ENCODE results near the gene GABRR2.
"Not testable (repeated sequence)": the region's sequence is repeated elsewhere in the genome, so short reads cannot be mapped to it uniquely, and the experiment has no call there.

GABRR2 gene

DNA sequence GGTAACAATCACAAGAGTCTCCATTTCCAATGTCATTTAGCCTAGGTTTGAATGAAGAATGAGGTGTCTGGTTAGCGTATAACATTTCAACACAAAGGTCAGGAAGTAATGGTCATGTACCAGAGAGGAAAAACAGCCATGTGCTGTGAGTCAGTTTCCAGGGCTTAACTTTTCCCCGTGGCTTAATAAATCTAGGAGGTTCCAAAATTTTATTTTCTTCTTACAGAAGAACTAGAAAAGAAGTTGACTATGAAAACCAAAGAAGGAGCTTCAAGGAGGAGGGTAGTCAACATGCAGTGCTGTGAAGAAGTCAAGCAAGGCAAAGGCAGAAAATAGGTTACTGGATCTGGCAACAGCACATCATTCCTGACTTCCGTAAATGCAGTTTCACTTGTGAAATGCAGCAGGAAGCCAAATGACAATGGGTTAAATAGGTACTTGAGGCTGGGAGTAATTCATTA lies 8.4 kb upstream of the GABRR2 start:
- no peak for DNase-seq

DNA sequence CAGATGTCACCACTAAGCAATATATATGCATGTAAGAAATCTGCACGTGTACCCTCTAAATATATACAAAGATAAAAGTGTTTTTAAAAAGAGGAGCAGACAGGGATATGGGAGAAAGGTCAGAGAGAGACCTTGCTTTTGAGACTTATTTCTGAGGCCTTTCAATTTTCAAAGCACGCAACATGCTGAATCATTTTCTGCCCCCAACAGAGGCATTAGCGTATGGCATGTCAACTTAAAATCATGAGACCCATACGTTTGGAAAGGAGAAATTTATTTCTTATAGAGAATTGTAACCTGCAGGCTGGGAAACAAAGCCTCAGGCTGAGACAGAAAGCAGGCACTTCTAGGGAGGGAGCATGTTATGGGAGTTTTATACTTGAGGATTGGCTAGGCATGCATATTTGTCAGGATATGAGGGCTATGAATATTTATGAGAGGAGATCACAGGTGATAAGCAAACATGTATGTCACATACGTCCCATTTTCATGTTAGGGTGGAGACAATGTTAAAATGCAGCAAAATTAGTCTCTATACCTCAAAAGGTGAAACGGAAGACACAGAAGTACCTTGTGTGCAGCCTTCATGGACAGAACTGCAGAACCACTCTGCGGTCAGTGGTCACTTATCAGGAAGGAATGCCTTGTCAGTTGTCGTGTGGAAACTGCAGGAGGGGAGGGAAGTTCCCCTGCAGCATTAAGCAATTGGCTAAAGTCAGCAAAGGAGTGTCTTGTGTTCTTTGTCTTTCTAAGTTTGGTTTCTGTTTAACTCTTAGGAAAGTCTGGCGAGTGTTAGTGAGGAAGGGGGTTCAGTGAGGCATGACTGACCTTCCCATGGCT lies 6.3 kb upstream of the GABRR2 start:
- no peak for DNase-seq

DNA sequence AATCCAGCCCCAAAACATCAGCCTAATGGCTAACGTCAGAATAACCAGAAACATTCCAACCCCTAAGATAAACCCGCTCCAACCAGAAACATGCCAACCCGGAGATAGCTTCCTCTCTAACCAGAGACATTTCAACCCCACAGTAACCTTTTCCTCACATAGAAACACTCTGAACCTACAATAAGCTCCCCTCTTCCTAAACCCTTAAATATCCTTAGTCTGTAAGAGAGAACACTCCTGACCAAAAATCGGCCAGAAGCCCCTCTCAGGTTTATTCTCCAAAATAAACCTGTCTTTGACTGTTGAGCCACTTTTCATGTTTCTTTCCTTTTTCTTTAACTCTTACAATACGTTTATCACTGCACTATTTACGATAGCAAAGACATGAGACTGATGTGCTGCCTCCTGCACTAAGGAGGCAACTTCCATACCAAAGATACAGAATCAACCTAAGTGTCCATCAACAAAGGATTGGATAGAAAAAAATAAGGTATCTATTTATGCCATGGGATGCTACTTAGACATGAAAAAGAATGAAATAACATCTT lies 5.0 kb upstream of the GABRR2 start:
- no peak for DNase-seq

DNA sequence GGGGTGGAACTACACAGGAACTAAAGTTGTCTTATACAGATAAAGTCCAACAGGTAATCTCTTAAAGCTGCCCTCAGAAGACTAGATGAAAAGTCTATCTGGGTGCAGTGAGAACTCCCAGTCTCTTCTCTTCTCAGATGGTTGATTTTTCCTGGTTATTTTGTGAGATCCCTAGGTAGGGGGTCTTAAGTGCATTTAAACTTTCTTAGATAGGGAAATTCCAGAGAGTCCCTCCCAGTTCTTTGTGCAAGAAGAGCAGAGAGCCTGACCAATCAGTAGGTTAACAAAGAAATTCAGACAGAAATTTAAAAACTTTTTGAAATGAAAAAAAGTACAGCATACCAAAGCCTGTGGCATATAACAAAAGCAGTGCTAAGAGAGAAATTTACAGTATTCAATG lies 2.0 kb upstream of the GABRR2 start:
- no peak for DNase-seq

DNA sequence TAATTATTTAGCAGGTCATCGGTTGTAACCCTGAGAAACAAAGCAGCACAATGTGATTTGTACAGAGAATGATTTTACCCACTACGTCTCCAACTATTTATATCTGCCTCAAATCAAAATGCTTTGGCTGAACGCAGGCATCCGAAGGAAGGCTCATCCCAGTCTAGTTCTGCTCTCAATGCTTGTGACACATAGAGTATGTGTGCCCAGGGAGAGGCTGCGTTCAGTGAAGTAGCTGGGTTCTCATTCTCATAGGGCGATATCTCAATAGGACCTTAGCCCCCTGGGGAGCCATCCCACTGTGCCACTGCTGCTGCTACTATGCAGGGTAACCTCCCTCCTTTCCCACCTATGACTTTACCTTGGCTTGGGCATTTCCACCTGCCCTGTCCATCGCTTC lies 407 bp downstream of the GABRR2 start:
- no peak for DNase-seq

DNA sequence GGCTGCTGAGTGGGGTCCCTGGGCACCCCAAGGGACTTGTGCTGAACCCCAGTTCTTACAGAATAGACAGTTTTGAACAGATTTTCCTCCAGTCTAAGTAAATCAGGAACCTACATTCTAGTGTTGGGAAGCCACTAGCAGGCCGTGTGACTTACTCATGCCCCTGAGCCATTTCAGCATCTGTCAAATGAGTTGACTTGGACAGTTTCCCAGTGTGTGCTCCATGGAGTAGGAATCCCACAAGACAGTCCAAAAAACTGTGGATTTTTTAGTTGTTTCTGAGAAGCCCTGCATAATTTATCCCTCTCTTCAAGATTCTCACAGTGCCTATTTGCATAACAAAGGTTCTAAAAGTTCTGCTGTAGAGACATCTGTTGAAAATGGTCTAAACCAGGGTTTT lies 2.1 kb downstream of the GABRR2 start:
- no peak for DNase-seq

DNA sequence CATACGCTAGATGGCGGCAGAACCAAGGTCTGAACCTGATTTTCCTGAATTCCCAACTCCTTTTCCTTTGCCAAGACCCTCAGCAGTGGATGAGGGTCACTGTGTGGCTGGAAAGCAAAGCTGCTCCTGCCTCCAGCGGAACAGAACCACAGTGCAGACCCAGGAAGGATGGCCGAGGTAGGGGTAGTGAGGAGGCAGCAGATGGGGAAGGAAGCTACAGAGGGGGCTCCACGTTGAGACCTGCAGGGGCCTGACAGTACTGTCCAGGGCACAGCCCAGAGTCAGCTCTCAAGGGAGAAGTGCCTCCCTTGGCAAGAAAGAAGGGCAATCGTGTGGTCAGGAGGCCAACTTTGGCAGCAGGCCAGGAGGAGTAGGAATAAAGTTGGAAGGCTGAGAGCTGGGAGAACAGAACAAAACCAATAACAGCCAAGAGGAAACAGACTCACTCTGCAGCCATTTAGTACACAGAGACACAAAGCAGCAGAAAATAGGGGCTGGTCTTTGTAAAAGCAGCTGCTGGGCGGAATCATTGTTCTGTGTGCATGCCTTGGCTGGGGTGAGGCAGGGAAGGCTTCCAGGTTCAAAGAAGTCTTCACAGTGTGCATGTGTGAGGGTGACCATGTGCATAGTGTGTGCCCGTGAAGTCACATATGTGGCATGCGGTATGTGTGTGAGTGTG lies 3.1 kb downstream of the GABRR2 start:
- no peak for DNase-seq

DNA sequence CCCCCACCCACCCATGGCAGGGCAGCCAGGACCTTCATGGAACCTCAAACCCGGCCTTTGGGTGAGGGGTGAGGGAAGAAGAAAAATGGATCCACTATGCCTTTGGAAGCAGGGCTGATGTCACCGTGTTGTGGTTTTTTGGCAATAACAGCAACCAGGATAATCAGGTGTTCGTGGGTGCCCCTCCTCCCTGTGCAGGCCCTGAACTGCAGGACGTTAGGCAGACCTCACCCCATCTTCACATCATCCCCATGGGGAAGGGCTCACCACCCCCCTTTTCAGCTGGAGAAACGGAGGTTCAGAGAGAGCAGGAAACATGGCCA lies 3.6 kb downstream of the GABRR2 start:
- DNase-seq = no peak

DNA sequence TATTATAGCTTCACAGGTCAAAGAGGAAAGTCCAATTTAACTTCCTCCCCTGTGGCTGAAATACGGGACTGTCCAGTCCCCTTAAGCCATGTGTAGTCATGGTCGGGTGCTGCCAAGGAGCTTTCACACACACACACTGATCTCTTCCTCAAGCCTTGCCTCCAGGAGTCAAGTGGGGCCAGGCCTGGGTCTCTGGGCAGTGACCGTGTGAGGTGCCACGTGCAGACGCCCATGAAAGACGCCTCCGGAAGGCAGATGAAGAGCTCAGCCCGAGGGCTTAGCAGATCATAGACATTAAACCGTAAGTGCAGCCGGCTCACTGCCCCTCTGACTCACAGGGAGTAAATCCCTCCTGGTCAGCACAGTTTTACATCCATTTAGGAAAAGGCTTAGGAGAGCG lies 4.2 kb downstream of the GABRR2 start:
- no peak for DNase-seq

DNA sequence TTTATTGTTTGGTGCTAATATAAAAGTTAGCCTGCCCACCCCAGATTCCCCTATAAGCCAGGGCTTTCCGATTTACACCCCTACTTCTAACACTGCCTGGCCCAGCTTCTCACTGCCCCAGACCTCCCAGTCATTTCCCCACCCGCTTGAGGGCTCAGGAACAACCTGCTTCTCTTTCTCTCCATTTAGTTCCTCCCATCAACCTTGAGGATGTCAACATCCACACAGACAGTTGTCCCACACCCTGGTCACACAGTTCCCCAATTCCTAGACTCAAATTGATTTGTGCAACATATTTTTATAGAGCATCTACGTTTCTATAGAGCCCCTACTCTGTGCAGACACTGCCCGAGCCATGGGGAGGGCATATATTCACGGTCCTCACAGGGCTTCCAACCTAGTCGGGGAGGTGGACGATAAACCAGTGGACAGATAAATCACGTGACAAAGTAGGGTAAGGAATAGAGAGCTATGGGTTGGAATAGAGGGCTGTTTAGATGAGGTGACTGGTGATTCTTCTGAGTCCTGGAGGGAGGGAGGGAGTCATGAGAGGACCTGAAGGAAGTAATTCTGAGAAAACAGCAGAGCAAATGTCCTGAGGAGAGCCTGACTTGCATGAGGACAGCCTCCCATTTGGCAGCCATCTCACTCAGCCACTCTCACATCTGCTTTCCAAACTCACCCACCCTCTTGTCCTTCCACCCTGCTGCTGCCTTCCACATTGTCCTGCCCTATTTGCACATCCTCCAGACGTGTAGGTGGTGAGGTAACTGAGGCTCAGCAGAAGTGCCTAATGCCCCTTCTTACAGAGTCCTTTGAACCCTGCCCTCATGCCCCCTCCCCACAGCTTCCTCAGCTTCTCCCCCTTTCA lies 6.3 kb downstream of the GABRR2 start:
- no peak for DNase-seq

DNA sequence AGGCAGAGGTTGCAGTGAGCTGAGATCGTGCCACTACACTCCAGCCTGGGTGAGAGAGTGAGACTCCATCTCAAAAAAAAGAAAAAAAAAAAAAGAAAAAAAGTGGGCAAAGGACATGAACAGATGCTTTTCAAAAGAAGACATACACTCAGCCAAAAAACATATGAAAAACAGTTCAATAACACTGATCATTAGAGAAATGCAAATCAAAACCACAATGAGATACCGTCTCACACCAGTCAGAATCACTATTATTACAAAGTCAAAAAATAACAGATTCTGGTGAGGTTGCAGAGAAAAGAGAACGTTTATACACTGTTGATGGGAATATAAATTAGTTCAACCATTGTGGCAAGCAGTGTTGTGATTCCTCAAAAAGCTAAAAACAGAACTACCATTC lies 10.6 kb downstream of the GABRR2 start:
- DNase-seq = not testable (repeated sequence)

DNA sequence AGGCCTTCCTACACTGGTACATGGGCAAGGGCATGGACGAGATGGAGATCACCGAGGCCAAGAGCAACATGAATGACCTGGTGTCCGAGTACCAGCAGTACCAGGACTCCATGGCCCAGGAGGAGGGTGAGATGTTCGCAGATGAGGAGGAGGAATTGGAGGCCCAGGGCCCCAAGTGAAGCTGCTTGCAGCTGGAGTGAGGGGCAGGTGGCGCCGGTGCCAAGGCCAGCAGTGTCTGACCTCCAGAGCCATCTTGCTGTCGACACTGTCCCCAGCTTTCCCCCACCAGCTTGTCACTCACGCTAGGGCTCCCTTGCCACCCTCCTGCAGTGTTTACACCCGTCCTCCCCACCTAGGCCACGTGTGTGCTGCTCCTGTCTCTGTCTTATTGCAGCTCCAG lies 12.2 kb downstream of the GABRR2 start:
- no peak for DNase-seq

DNA sequence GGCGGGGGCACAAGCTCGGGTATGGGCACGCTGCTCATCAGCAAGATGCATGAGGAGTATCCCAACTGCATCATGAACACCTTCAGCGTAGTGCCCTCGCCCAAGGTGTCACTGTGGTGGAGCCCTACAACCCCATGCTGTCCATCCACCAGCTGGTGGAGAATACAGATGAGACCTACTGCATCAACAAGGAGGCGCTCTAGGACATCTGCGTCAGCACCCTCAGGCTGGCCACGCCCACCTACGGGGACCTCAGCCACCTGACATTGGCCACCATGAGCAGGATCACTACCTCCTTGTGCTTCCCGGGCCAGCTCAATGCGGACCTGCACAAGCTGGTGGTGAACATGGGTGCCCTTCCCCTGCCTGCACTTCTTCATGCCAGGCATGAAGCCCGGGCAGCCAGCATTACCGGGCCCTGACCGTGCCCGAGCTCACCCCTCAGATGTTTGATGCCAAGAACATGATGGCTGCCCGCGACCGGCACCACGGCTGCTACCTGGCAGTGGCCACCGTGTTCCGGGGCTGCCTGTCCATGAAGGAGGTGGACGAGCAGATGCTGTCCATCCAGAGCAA lies 12.8 kb downstream of the GABRR2 start:
- no peak for DNase-seq

DNA sequence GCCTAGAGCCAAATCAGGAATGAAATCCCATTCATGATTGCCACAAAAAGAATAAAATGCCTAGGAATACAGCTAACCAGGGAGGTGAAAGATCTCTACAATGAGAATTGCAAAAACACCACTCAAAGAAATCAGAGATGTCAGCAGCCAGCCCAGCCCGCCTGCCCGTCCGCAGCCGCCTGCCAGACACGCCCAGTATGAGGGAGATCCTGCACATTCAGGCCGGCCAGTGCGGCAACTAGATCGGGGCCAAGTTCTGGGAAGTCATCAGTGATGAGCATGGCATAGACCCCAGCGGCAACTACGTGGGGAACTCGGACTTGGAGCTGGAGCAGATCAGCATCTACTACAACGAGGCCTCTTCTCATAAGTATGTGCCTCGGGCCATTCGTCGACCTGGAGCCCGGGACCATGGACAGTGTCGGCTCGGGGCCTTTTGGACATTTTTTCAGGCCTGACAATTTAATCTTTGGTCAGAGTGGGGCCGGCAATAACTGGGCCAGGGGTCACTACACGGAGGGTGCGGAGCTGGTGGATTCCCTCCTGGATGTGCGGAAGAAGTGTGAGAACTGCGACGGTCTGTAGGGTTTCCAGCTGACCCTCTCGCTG lies 13.4 kb downstream of the GABRR2 start:
- DNase-seq = no peak

DNA sequence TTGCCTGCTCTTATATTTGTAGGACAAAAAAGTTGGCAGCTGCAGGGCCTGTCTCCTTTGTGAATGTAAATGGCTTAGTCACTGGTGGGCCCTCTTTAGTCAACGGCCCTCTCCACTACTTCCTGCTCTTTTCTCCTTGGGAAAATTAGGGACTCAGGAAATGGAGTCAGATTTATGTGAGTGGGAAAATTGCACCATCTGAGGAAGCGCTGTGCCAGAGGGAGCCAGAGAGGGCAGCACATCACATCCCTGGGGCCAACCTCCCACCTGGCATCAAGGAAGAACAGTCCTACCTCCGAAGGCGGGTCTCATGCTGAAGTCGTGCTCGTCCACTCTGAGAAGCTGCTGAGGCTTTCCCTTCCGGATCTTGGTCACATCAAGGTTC lies 15.6 kb downstream of the GABRR2 start:
- DNase-seq = no peak

DNA sequence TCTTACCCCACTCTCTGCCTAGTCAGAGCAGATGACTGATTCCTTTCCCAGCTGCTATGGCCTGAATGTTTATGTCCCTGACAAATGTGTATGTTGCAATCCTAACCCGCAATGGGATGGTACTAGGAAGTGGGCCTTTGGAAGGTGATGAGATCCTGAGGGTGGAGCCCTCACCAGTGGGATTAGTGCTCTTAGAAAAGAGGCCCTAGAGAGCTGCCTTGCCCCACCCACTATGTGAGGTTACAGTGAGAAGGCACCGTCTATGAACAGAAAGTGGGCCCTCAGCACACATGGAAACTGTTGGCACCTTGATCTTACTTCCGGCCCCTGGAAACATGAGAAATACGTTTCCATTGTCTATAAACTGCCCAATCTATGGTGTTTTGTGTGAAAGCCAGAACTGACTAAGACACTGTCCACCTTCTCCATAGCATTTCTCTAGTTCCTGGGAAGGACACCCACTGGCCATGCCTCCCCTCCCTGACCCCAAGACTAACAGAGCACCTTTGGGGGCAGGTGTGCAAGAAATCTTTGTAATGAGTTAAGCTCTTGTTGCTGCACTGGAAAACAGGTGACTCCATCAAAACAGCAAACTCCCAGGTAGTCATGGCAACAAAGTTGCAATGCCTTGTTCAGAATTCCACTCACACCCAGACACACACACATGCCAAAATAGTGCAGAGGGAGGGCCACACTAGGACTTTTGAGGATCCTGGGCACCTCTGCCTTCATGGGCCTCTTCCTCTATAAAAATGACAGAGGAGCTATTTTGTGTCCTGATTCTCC lies 16.2 kb downstream of the GABRR2 start:
- DNase-seq = no peak

DNA sequence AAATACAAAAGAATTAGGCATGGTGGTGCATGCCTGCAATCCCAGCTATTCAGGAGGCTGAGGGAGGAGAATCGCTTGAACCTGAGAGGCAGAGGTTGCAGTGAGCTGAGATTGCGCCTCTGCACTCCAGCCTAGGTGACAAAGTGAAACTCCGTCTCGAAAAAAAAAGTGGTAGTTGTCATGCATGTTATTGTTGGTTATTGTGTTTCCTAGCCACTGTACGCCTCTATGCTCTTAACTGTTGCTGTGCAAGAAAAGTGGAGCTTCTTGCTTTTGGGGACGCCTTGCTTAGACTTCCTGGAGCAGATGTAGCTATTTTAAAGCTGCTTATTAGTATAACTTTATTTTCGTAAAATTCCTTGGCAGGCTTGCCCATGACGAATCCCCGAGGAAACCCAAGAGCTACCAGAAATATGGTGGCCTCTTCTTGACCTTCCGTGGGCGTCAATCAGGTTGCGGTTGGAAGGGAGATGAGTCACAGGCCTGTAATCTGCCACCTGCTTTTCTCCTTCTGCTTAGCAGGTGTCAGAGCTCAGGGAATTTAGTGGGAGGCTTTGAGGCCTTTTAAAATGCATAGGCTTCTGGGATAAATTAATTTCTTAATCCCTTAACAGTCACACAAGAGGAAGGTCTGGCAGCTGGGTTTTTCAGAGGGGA lies 17.3 kb downstream of the GABRR2 start:
- DNase-seq = no peak

DNA sequence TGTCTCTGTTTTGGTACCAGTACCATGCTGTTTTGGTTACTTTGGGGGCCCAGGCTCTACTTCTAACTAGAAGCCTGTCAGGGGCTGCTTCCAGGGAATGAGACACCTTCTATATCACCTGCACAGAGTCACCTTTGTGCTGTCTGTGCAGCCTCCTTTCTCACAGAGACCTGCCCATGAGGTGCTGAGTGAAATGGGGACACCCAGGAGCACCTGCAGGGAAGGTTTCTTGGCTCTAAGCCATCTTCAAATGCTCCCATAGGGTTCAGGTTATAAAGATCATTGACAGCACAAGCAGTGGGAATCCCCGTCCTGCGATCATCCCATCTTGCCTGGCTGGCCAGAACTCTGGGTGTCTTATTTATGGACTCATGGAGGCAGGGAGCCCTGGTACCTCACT lies 19.1 kb downstream of the GABRR2 start:
- no peak for DNase-seq

DNA sequence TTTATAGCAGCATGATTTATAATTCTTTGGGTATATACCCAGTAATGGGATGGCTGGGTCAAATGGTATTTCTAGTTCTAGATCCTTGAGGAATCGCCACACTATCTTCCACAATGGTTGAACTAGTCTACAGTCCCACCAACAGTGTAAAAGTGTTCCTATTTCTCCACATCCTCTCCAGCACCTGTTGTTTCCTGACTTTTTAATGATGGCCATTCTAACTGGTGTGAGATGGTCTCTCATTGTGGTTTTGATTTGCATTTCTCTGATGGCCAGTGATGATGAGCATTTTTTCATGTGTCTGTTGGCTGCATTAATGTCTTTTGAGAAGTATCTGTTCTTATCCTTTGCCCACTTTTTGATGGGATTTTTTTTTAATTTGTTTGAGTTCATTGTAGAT lies 20.0 kb downstream of the GABRR2 start:
- not testable (repeated sequence) for DNase-seq

DNA sequence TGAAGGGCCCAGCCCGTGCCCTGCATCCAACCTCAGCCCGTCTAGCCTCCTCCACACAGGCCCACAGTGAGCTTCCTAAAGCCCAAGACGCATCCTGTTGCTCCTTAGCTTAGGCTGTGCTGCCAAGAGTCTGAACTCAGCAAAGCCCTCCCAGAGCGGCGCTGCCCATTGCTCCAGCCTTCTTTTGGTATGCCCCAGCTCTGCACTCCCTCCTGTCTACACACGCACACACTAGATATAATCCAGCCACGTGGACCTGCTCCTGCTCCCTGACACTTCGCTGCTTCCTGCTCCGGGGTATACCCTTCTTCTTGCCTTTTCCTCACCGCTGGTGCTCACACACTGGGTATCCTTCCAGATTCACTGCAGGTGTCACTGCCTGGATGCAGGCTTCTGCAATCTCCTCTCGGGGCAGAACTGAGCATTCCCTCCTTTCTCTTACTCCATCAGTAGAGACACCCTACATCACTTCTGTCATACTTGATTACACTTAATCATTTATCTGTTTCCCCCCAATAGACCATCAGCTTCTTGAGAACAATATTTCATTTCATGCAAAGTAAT lies 23.8 kb downstream of the GABRR2 start:
- DNase-seq = no peak
